Esophagus muscularis mucosa (tissue), 4 donors: ENCODE measurements around the gene TRPV6. TPM values are rescaled to one million over a fixed set of nuclear protein-coding genes. Genes with fewer than 3 reads are reported as not detected.

Experiments
- DNase-seq: peaks from one replicate; pipeline ENCODE4 v3.0.0-alpha.2; 2017; ENCODE audit errors: extremely low spot score
- H3K27ac ChIP-seq, 4 donors: fragments of 200-600 bp; sonication (generic); replicated peaks in 1 of 4; 1 replicate in 3 of 4; 2 replicates in 1 of 4; pipeline ENCODE4 v1.5.1; 2016 to 2019; ENCODE audit warnings: mild to moderate bottlenecking in 1 of 4
- H3K27me3 ChIP-seq, 4 donors: fragments of 200-600 bp; sonication (generic); one replicate each; pipeline versions ENCODE4 v1.5.1 to v1.6.0; 2016 to 2019
- H3K36me3 ChIP-seq, 4 donors: fragments of 200-600 bp; sonication (generic); one replicate each; pipeline ENCODE4 v1.5.1; 2016 to 2019
- H3K4me1 ChIP-seq, 4 donors: fragments of 200-600 bp; sonication (generic); one replicate each; pipeline ENCODE4 v1.5.1; 2016 to 2019
- H3K4me3 ChIP-seq, 4 donors: fragments of 200-600 bp; sonication (generic); 1 replicate in 2 of 4; 2 replicates in 2 of 4; pipeline ENCODE4 v1.5.1; 2016 to 2019; ENCODE audit warnings: mild to moderate bottlenecking in 4 of 4, moderate library complexity in 1 of 4
- H3K9me3 ChIP-seq, 4 donors: fragments of 200-600 bp; sonication (generic); 1 replicate in 3 of 4; 2 replicates in 1 of 4; pipeline ENCODE4 v1.5.1; 2016 to 2019
- EP300 ChIP-seq: sonication (generic); formaldehyde crosslinking; IDR thresholded peaks from one replicate; pipeline ENCODE4 v1.6.1; 2017; ENCODE audit warnings: antibody characterized with exemption
- POLR2A ChIP-seq: fragments of 450-650 bp; IDR thresholded peaks from one replicate; pipeline ENCODE4 v1.6.1; 2017; ENCODE audit warnings: antibody characterized with exemption, moderate library complexity, mild to moderate bottlenecking, low read depth
- POLR2AphosphoS5 ChIP-seq, 2 donors: sonication (generic); formaldehyde crosslinking; IDR thresholded peaks; one replicate each; pipeline ENCODE4 v1.6.1; 2017; ENCODE audit warnings: antibody characterized with exemption in 2 of 2
- WGBS: methylation state at CpG from one replicate; pipeline ENCODE4 v1.1.5; 2018; 5-methylcytosine and 5-hydroxymethylcytosine counted together
- intact Hi-C: fragments of 100-400 bp; cut with DNase I; formaldehyde crosslinking; loops from one replicate; pipeline ENCODE4 v1.15.1; 2023
- total RNA-seq, 4 donors: library from RNA; depleted of rRNA; stranded (reverse); fragments of >200 nt; gene quantifications; one replicate each; pipeline versions ENCODE4 v1.1.0 to v1.2.1, GENCODE V29; 2016
- TF ChIP-seq, protein P1 (sequence below), 3 experiments: fragments of 200-600 bp in 2 of 3; fragments of 450-650 bp in 1 of 3; sonication (generic) in 2 of 3; IDR thresholded peaks; one replicate each; pipeline ENCODE4 v1.5.1; 2017 to 2019; ENCODE audit warnings: antibody characterized with exemption in 3 of 3, mild to moderate bottlenecking in 2 of 3, moderate library complexity in 1 of 3

The TRPV6 gene
- total RNA-seq, 4 donors from 2014 or later: not detected

DNA sequence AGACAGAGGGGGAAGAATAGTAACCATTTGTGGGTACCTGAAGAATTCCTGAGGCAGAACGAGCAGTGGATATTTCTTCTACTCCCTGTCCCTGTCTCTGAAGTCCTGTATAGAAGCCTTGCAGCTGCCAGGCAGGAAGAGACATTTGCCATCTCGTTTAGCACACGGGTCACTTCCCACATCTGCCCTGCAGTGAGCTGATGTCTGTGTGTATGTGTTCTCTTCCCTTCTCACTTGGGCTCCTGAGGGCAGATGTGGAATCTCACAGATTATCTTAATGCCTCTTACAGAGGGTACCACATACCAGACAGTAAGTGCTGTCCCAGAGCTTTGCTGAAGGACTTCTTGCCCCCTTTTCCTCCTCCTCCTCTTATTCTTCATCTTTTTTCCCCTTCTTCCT lies 14.1 kb upstream of the TRPV6 start:
- TF ChIP-seq POLR2AphosphoS5 (IDR thresholded peaks at IDR 0.05) (no peak), POLR2A (no peak), EP300 (no peak)
- TF ChIP-seq, protein P1, sequence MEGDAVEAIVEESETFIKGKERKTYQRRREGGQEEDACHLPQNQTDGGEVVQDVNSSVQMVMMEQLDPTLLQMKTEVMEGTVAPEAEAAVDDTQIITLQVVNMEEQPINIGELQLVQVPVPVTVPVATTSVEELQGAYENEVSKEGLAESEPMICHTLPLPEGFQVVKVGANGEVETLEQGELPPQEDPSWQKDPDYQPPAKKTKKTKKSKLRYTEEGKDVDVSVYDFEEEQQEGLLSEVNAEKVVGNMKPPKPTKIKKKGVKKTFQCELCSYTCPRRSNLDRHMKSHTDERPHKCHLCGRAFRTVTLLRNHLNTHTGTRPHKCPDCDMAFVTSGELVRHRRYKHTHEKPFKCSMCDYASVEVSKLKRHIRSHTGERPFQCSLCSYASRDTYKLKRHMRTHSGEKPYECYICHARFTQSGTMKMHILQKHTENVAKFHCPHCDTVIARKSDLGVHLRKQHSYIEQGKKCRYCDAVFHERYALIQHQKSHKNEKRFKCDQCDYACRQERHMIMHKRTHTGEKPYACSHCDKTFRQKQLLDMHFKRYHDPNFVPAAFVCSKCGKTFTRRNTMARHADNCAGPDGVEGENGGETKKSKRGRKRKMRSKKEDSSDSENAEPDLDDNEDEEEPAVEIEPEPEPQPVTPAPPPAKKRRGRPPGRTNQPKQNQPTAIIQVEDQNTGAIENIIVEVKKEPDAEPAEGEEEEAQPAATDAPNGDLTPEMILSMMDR (IDR thresholded peaks at IDR 0.05): no peak
- intact Hi-C loops: no loop called here
- 22% methylated on average over 3 of the region's 3 CpGs for WGBS
- Histone ChIP-seq H3K4me1 (no peaks in the 10 kb centered on the region), H3K4me3 (no peak overlapping the region), H3K9me3 (peaks cover 0 to 5% (median 0%) of the 10 kb centered on the region in 4 donors), H3K36me3 (no peaks in the 10 kb centered on the region), H3K27ac (no peak overlapping the region), H3K27me3 (peaks cover 0 to 15% (median 0%) of the 10 kb centered on the region in 4 donors)
- no peak for DNase-seq

GRCh38 chr7:142898377-142899170 lies 13.0 kb upstream of the TRPV6 start:
- Histone ChIP-seq H3K36me3 (no peaks in the 10 kb centered on the region), H3K4me3 (no peak overlapping the region), H3K9me3 (no peaks in the 10 kb centered on the region), H3K27me3 (peaks cover 0 to 22% (median 0%) of the 10 kb centered on the region in 4 donors), H3K27ac (no peak overlapping the region), H3K4me1 (no peaks in the 10 kb centered on the region)
- TF ChIP-seq POLR2A (no peak), EP300 (no peak)
- TF ChIP-seq, protein P1 (IDR thresholded peaks at IDR 0.05): no peak
- intact Hi-C loops: no loop called here
- no peak for DNase-seq
- 68% methylated on average over 3 of the region's 3 CpGs for whole genome bisulfite sequencing

GRCh38 chr7:142897691-142898090 lies 12.1 kb upstream of the TRPV6 start:
- H3K9me3 ChIP-seq: no peaks in the 10 kb centered on the region
- intact Hi-C loops: no loop called here
- no peak overlapping the region for H3K4me3 ChIP-seq
- TF ChIP-seq, protein P1 (IDR thresholded peaks at IDR 0.05): no peak
- TF ChIP-seq EP300 (no peak), POLR2A (no peak), POLR2AphosphoS5 (IDR thresholded peaks at IDR 0.05) (no peak)
- no peak overlapping the region for H3K27ac ChIP-seq
- no peaks in the 10 kb centered on the region for H3K36me3 ChIP-seq
- no peaks in the 10 kb centered on the region for H3K4me1 ChIP-seq
- no peak for DNase-seq
- peaks cover 0 to 27% (median 0%) of the 10 kb centered on the region in 4 donors for H3K27me3 ChIP-seq
- WGBS: 81% methylated on average over 7 of the region's 7 CpGs

DNA sequence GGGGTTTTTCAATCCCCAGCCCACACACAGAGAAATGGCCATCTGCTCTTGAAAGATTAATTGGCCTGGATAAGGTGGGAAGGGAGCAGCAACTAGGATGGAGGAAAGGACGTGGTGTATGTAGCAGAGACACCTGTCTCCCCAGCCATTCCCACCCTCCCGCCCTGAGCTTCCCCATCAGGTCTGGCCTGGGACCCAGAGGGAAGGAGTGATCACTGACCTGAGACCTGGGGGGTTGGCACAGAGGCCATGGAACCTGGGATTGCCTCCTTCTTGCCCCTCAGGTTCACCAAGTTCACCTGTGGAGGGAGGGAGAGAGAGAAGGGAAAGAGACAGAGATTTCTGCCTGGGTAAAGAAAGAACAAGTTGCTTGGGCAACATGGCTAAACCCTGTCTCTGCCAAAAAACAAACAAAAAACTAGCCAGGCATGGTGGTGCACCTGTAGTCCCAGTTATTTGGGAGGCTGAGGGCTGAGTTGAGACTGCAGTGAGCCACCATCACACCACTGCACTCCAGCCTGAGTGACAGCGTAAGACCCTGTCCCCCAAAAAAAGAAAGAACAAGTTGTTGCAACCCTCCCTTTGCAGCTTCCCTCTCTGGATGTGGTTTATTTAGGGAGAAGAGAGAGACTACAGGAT lies 11.3 kb upstream of the TRPV6 start:
- H3K4me1 ChIP-seq: no peaks in the 10 kb centered on the region
- H3K4me3 ChIP-seq: no peak overlapping the region
- intact Hi-C loops: no loop called here
- H3K36me3 ChIP-seq: no peaks in the 10 kb centered on the region
- TF ChIP-seq POLR2A (no peak), EP300 (no peak), POLR2AphosphoS5 (IDR thresholded peaks at IDR 0.05) (no peak)
- TF ChIP-seq, protein P1 (IDR thresholded peaks at IDR 0.05): no peak
- 71% methylated on average over 3 of the region's 3 CpGs for WGBS
- no peak for DNase-seq
- H3K9me3 ChIP-seq: no peaks in the 10 kb centered on the region
- peaks cover 0 to 27% (median 0%) of the 10 kb centered on the region in 4 donors for H3K27me3 ChIP-seq
- no peak overlapping the region for H3K27ac ChIP-seq
